ENCODE measurements around the gene CSNK1D. TPM values are rescaled to one million over a fixed set of nuclear protein-coding genes. Genes with fewer than 3 reads are reported as not detected.

Gene CSNK1D
- polyA plus RNA-seq, 1 donor: 63.5 TPM

DNA sequence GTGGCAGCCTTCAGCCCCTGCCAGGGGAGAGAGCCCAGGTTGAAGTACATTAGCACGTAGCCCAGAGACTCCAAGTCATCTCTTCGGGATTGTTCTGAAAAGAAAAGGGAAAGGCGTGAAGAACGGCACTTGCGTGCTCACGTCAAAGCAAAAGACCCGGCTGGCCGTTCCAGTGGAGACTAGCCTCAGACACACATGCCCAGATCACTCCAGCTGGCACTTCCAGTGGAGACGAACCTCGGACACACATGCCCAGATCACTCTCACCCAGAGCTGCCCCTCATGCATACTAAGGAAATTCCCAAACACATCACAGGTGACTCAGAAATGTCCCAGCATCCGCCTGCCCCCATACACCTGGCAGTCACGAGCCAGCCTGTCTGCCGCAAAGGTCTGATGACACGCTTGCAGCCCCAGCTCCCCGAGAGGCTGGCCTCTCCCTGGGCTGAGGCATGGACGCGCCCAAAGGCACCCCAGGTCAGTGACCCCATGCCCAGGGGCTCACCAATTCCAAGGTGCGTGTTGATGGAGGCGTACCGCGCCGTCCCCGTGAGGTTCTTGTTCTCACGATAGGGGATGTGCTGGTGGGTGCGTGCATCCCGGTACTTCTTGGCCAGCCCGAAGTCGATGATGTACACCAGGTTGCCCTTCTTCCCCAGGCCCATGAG, 20.9 kb downstream of the CSNK1D start:
- DNase-seq (ENCODE audit: low read depth): no peak

DNA sequence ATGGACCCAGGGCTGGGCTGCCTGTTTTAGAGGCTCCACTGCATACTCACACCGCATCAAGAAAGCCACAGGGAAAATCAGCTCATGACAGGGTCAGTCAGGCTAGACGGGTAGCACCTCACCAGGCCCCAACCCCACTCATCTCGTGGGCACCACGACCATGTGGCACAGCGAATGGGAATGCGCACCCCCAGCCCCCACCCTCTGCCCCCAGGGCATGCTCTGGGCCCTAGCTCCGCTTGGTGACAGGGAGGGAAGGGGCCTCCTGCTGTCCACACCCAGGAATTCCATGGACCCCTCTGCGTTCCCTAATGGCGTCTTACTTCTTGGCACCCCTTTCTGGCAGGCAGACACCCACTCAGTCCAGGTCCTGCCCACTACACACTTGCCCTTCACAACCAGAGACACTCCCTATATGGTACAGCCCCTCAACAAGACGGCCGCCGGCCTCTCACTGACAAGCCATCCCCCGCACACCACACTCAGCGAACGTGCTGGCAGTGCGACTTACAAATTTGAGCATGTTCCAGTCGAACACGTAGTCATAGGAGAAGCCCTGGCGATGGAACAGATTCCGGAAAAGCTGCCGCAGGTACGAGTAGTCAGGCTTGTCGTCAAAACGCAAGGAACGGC, 22.5 kb downstream of the CSNK1D start:
- no peak for DNase-seq (ENCODE audit: low read depth)

DNA sequence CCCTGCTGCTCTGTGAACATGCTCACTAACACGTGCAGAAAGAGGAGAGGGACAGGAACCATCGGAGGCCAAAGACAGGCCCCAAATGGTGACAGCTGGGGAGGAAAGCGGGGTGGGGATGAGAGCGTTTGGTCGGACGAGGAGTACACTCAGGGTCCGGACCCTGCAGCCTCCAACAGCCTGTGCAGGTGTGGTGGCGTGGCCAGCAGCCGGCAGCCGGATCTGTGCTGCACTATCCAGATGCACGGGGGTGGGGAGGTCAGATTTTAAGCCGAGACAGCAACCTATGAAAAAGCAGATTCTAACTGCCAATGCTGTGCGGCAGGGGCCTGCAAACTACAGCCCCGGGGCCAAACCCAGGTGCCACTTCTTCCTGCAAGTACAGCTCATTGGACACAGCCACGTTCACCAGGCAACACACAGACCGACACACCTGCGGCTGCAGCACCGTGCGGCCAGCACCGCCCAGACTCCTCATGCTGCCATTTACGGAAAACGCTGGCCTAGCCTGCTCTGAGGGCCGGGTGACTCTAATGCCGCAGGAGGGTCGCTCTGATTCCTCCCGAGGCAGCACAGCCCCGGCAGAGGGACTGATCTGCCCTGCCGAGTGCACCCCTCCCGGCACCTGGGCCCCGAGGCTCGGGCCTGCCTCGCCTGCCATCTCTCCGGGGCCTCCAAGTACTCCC, 23.5 kb downstream of the CSNK1D start:
- DNase-seq (ENCODE audit: low read depth): no peak

DNA sequence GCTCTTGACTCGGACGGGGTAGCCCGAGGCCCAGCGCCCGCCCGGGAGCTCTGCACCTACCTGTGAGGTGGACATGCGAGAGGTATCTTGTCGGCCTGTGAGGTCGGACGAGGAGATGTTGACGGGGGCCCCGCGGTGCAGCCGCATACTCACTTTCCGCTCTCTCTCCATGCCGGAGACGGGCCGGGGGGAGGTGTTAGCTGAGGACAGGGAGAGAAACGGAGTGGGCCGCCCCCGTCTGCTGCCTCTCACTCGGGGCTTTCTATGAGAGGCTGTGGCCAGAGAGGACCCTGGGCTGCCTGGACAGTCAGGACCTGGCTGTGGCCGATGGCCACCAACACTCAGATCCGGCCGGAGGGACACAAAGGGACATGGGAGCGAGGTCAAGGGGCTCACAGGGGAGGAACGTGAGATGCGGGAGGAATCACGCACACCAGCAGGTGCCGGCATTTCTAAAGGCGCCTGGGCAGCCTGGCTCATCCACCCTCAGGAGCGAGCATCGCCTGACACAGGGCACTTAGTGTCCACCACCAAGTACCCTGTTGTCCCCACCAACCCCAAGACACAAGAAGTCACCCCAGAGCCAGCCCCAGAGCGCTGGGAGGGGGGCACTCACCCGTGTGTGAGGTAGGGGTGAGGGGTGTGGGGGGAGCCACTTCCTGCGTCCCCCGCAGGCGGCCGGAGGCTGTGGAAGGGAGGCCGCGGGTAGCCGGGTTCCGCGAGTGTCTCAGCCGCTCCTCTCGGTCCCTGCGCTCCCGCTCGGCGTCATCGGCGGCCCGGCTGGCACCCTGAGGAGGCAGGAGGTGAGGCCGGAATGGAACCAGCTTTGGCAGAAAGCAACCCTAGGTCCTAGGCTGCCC, 24.5 kb downstream of the CSNK1D start:
- DNase-seq (ENCODE audit: low read depth): no peak

DNA sequence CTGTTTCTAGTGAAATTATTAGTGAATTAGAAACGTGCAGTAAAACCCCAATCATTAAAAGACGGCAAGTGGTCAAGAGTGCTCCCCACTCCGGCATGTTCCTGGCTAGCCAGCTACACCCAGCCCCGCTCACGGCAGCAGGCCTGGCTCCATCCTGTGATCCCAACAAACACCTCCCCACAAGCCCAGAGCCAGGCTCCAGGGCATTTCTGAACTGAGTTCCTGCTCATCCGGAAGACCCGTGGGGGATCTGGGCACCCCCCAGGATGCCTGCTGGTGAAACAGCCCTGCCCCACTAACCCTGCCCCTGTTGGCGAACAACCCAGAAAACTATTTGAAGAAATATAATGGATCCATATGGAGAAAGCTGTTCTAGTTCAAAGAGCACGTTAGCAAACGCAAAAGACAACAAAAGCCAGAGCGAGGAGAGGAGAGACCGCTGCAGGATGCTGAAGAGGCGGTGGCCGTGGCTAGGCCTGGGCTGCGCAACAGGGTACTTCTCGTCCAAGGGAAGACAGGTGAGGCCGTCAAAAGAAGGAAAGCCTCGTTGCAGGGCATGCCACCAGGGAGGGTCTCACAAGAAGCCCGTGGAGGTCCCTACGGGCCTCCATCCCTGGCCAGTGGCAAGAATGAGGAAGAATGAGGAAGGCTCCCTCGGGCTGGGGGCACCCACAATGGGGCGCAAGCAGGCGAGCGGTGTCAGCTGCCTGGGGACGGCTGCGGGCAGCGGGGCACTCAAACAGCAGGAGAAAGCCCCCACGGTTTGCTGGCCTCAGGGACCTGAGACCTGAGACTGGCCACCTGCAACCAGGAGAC, 25.4 kb downstream of the CSNK1D start:
- no peak for DNase-seq (ENCODE audit: low read depth)

GRCh38 chr17:82247182-82247823, 26.2 kb downstream of the CSNK1D start:
- no peak for DNase-seq (ENCODE audit: low read depth)

DNA sequence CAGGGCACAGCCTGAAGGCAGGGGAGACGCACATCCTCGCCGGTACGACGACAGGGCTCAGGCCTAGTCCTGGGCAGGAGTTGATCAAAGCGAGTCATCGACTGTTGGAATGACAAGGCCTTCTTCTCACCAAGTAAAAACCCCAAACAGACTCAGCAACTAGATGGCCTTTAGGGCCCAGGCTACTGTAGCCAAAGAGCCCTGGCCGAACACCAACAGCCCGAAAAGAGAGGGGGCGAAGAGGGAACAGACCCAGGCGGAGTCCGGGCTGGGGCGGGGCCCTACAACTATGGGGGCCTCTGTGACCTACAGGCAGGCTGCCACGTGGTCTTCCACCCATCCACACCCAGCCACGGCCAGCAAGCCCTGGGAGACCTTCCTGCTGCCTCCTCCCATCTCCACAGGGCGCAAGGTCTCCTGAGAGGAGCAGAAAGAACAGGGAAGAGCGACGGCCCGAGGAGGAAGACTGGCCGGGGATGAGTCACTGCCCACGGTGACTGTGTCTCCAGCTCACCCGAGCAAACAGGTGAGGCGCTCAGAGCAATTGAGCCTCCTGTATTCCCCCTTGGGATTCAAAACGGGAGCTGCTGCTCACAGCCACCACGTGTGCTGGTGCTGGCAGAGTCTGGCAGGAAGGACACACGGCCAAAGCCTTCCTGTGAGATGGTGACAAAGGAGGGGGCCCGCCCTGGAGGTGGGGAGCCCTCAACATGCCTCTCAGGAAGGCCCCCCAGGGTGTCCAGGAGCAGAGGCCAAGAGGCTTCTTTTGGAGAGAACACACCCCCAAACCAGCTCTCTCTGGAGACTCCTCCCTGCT, 26.9 kb downstream of the CSNK1D start:
- DNase-seq (ENCODE audit: low read depth): no peak

DNA sequence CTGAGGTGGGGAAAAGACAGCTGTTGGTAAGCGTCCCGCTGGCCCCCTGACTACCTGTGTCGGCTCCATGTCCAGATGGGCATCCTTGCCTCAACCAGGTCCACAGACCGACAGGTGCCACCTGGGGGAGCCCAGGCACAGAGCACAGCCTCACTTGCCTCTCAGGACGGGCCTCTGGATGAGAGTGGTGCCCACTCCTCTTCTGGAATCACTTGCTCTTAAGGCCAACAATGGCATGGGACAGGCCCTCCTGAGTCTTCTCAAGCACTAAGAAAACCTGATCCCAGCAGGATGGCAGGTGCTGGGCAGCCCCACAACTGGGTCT, 27.5 kb downstream of the CSNK1D start:
- DNase-seq (ENCODE audit: low read depth): no peak

DNA sequence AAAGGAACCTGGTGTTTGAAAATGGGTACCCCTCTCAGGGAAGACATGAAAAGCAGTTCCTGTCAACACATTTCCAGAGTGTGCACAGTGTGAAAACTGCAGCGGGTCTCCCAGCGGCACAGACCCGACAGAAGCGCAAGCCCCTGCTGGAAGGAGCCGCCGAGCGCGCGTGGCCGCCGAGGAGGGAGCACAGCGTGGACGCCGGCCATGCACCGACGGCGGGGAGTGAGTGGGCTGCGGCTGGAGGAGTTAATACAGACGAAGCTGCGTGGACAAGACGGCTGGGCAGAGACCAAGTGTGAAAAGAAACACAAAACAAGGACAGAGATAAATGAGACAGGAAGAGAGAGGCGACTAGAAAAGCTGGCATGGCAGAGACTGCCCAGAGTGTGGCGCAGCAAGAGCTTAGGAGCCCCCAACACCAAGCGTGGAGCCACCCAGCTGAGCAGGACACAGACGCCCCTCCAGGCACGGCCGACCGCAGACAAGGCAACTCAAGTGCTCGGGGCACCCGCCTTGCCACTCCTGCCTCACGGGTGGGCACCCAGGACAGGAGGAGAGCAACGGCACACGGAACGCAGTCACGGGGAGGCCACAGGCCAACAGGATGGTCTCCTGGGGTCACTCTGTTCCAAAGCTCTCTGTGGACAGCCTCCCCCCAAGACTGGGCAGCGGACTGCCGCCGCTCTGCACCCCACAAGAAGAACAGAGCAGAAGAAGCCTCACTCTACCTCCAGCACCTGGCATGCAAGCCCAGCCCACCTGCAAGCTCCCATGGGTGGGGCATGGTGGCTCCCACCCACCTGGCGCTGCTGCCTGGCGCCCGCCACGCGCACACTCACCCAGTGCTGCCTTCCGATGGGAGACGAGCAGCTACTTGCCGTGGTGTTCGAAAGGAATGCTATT, 28.1 kb downstream of the CSNK1D start:
- no peak for DNase-seq (ENCODE audit: low read depth)

DNA sequence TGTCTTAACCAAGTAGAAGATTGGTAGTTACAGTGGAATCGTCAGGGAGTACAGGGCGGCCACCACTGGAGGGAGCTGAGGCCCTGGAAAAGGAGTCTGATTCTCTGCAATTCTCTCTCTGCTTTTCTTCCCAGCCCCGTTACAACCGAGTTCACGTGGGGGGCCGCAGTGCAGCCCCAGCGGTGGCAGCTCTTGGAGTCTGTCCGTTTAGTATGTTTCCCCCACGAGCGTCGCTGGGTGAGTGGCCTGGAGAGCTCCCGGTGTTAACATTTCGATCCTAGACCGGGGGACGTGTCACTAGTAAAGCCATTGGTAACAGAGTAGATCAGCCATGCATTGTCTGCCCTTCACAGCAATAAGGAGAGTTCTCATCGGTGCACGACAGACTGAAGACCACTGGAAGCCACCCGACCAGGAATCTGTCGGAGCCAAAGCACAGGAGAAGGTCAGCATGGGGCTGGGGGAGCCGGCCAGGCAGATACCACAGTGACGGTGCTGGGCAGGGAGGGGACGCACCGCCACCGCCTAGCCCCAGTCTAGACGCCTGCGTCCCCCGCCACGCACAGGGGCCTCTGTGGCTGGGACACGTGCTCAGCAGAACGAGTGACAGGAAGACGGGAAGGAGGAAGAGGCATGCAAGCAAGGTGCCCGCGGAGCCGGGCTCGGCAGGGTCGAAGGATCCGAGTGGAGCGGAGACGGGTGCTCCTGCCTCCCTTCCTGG, 28.9 kb downstream of the CSNK1D start:
- no peak for DNase-seq (ENCODE audit: low read depth)

- DNase-seq (ENCODE audit: low read depth): no peak
Observed at GRCh38 chr17:82243648-82244412, 29.7 kb downstream of the CSNK1D start.

GRCh38 chr17:82242977-82243647, 30.4 kb downstream of the CSNK1D start:
- DNase-seq (ENCODE audit: low read depth): no peak

DNA sequence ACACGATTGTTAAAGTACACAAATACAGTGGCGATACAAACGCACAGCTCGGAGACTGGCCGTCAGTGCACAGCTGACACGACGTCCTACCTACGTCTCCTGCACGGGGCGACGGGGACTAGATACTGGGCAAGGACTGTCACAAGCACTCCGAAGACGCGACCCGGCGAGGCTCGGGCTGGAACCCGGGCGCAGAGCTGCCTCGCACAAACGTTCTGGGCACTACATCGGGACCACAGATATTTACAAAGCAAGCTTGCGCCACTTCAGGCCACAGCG, 30.9 kb downstream of the CSNK1D start:
- DNase-seq (ENCODE audit: low read depth): no peak

GRCh38 chr17:82241926-82242697, 31.4 kb downstream of the CSNK1D start:
- no peak for DNase-seq (ENCODE audit: low read depth)

- no peak for DNase-seq (ENCODE audit: low read depth)
Observed at GRCh38 chr17:82241183-82241925, 32.1 kb downstream of the CSNK1D start.

All from forelimb muscle (tissue), 1 donor.